ENCODE measurements around the gene TRPM2.

- TF ChIP-seq, protein P1, sequence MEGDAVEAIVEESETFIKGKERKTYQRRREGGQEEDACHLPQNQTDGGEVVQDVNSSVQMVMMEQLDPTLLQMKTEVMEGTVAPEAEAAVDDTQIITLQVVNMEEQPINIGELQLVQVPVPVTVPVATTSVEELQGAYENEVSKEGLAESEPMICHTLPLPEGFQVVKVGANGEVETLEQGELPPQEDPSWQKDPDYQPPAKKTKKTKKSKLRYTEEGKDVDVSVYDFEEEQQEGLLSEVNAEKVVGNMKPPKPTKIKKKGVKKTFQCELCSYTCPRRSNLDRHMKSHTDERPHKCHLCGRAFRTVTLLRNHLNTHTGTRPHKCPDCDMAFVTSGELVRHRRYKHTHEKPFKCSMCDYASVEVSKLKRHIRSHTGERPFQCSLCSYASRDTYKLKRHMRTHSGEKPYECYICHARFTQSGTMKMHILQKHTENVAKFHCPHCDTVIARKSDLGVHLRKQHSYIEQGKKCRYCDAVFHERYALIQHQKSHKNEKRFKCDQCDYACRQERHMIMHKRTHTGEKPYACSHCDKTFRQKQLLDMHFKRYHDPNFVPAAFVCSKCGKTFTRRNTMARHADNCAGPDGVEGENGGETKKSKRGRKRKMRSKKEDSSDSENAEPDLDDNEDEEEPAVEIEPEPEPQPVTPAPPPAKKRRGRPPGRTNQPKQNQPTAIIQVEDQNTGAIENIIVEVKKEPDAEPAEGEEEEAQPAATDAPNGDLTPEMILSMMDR (conservative IDR thresholded peaks at IDR 0.05): no peak
- TF ChIP-seq ZFX (IDR thresholded peaks at IDR 0.05): no peak
These were observed 79.7 kb downstream of the TRPM2 start for GRCh38 chr21:44432841-44433790.

Measured in C4-2B (cell line).